ENCODE measurements around the gene IL5RA.

The IL5RA gene

GRCh38 chr3:3107858-3108257 lies 2.3 kb downstream of the IL5RA start:
- DNase-seq, result no peak

DNA sequence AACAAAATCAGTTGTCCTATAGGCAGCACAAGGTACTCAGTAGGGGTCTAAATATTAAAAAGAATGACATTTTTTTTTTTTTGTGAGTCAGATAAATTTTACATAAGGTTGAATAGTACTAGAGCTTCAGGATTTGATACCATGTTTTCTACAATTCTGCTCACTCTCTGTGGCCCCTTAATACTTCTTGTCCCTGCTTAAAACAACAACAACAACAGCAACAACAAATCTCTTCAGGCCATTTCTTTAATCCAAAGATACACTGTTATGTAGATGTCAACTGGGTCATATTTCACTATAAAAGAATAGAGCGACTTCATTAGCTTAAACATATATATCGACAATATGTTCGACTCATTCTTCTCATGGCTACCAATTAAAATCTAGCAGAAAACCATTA lies 3.0 kb downstream of the IL5RA start:
- no peak for DNase-seq

DNA sequence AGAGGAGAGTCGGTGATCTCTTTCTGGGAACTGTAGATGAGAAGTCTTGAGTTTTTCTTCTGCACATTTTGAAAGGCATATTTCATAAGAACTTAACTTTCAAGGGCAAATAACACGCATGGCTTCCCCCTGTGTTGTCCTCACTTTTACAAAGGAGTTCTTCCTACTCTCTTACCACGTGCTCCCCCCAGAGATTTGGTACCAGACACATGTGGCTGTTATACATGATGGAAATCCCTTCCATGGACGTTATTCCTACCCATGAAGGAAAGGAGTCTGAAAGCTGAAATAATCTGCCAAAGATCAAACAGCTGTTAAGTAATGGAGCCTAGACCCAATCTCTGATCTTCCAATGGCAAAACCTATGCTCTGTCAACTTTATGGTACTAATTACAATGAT lies 4.4 kb downstream of the IL5RA start:
- DNase-seq, result no peak

DNA sequence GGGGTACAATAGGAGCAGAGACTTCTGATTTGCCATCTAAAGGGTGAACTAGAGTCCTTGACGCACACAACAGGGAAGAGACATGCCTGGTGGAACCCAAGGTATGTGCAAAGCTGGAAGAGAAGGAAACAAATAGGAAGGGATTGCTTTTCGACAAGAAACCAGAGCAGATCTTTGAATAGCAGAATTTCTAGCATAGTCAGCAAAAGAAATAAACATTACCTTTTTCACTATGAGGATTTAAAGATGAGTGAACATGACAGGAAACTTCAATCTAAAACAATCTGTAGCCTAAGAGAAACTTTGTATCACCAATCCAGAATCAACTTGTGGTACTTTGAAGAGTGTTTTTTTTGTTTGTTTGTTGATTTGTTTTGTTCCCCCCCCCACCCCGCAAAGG lies 4.9 kb downstream of the IL5RA start:
- no peak for DNase-seq

DNA sequence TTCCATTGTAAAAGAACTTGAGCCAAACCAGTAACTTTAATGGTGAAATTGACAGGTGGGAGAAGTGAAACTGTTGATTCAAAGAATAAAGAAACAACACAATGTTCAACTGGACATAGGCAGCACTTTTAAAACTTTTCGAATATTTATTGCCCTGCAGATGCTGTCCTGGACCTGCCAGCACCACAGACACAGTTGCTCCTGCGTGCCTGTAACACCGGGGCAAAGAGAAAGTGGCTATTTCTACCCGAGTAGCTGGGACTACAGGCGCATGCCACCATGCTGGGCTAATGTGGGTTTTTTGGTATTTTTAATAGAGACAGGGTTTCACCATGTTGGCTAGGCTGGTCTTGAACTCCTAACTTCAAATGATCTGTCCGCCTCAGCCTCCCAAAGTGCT lies 7.4 kb downstream of the IL5RA start:
- DNase-seq, result no peak

DNA sequence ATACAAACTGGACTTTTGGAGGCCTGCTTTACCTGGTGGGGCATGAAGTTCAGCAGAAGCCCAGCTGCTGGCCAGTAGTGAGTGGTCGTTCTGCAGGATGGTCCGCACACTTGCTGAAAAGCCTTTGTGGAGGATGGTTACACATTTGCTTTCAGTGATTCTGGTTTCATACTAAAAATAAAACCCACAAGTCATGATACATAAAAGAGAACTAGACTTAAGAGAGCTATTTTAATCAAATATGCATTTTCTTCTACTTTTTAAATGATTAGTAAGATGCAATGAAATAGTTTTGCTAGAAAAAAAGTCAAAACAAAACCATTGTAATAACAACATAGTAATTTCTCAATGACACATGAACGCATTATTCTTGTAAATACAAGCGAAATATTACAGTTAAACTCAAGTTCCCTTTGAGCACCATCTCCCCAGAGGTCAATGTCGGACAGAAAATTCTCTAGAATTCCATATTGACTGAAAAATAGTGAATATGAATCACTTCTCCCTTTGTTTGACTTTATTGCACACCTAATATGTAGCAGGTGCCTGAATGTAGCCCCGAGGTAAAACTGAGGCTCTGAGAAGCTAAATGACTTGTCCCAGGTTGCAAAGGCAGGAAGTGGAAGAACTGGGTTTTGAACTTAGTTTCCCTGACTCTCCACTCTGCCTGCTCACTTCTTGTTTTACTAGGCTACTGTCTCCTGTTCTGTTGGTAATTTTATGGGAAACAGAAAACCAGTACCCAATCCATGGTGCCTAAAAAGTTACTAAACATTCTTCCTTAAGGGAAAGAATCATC lies 8.3 kb downstream of the IL5RA start:
- no peak for DNase-seq

DNA sequence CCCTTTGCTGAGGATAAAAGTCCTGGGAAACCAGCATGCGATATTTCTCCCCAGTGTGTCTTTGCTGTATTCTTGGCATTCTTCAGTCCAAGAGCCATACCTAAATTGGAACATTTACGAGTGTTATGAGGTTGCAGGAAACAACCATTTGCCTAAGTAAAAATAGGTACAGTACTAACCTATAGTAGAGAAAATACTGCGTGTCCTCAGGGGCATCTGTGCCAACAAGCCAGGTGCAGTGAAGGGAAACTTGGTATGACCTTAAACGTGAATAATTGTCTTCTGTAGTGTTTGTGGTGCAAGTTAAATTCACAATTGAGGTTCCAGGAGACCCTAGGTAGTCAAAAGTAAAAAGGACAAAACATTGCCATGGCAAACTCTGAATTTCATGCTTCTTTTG lies 12.2 kb downstream of the IL5RA start:
- DNase-seq, result no peak

DNA sequence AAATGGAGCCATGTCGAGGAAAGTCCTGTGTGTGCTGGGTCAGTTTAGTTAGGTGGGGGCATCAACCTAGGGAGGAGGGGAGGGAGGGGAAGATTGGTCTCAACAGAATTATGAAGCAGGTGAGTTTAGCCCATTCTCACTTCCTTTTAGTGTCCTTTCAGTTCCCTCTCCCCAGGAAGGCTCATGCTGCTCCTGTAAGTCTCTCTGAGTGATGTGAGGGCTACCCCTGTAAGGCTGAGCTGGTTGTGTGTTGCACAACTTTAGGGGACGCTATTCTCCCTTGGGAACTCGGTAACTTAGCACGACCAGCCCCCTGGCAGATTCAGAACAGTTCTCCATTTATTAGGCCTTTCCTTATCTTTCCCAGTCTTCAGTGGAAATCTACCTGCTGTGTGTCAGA lies 21.2 kb downstream of the IL5RA start:
- DNase-seq, result no peak

GRCh38 chr3:3087716-3088465 lies 22.3 kb downstream of the IL5RA start:
- DNase-seq, result no peak

GRCh38 chr3:3087279-3087678 lies 22.9 kb downstream of the IL5RA start:
- no peak for DNase-seq

DNA sequence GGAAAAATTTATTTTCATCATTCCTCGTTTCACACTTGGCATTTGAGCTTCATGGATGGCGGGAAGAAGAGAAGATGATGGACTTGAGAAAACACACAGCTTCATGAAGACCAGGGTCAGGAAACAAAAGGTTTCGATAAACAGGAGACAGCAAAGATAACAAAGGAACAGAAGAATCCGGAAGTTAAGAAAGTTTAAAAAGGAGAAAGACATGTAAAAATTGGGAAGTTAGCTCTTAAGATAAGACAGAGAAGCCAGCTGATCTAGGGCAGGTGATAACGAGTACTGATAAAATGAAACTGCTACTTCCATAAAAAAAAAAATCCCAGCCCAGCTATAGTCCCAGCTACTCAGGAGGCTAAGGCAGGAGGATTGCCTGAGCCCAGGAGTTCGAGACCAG lies 23.9 kb downstream of the IL5RA start:
- DNase-seq, result no peak

- DNase-seq, result no peak
Observed at GRCh38 chr3:3085782-3086181, 24.4 kb downstream of the IL5RA start.

GRCh38 chr3:3084890-3085289 lies 25.3 kb downstream of the IL5RA start:
- no peak for DNase-seq

- no peak for DNase-seq
Observed at GRCh38 chr3:3082234-3082924, 27.8 kb downstream of the IL5RA start.

GRCh38 chr3:3081381-3082233 lies 28.6 kb downstream of the IL5RA start:
- DNase-seq, result no peak

- no peak for DNase-seq
Observed at GRCh38 chr3:3080309-3080708, 29.9 kb downstream of the IL5RA start.

DNA sequence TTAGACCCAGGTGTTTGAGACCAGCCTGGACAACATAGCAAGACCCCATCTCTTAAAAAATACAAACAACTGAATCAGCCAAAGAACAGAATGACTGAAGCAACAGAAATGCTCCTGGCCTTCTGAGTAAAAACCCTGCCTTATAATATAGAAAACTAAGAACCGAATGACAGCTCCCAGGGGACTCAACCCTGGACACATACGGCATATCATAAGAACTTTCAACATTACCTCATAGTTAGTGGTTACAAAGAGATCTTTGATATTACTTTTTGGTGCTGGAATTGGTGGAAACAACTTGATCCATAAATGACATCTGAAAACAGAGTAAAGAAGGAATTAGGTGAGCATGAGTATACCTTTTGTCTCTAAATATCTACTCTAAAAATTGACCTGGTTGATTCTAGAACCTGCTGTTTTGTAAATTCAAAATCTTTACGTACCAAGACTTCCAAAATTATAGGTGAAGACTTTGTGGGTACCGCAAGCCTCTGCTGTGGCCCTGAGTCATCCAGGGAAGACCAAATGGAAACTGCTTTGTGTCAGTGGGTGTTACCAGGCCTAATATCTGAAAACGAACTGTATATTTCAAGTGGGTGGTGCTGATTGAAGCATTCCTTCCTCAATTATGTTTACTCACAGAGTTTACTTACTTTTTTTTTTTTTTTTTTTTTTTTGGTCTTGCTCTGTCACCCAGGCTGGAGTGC lies 35.5 kb downstream of the IL5RA start:
- no peak for DNase-seq

DNA sequence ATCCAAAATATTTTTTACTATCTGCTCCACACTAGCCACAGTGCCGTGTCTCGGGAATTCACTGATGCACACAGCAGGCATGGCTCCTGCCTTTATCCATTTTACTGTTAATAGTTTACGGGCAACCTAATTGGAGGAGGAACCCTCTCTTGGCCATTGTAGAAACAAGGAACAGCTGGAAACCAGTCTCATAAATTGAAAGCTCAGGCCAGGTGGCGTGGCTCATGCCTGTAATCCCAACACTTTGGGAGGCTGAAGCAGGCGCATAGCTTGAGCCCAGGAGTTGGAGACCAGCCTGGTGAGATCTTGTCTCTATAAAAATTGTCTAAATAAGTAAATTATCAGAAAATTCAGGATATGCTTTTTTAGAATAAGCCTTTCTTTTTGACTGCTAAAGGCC lies 39.0 kb downstream of the IL5RA start:
- no peak for DNase-seq

- DNase-seq, result no peak
Observed at GRCh38 chr3:3069723-3070122, 40.5 kb downstream of the IL5RA start.

- no peak for DNase-seq
Observed at GRCh38 chr3:3068358-3068881, 41.8 kb downstream of the IL5RA start.

GRCh38 chr3:3066910-3067309 lies 43.3 kb downstream of the IL5RA start:
- no peak for DNase-seq

DNA sequence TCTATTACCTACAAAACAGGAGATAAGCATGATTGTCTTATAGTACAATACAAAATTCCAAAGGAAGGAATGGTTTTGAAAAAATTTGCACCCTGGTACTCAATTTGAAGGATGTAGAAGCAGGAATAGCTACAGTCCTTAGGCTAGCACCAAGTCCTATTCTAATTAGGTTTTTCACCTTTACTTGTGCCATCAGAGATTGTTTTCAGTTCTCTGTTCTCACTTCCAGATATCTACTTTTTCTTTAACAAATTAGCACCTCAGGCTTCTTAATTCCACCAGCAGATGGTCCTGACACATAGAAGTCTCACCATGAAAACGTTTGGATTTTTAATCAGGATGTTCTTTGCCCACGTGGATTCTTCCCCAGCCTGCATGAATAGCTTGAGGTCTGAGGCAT lies 43.8 kb downstream of the IL5RA start:
- DNase-seq, result no peak

All from suppressor macrophage (primary cell).